OCI-LY7 (cell line): Measurements from ENCODE around the gene CEACAM6. TPM values are rescaled to one million over a fixed set of nuclear protein-coding genes. Genes with fewer than 3 reads are reported as not detected.

Experiments used
- BruUV-seq: library from RNA; stranded (reverse); fragments of 400-500 nt; replicated peaks from 2 replicates; lab custom pipeline; 2021; lab: Mats Ljungman, UMichigan
- CTCF ChIA-PET: fragments of 300-600 bp; sonication (Branson Sonifier 250); formaldehyde crosslinking; loops from one replicate; lab custom pipeline; 2022; ENCODE audit warnings: antibody characterized with exemption; ENCODE audit not compliant: unreplicated experiment; lab: Charles Lee
- POLR2A ChIA-PET: fragments of 300-600 bp; sonication (Branson Sonifier 250); formaldehyde crosslinking; loops from one replicate; lab custom pipeline; 2022; ENCODE audit warnings: antibody characterized with exemption; lab: Charles Lee
- DNase-seq: peaks from one replicate; pipeline ENCODE4 v3.0.0-alpha.2; 2015; ENCODE audit warnings: low spot score
- H2AFZ ChIP-seq: fragments of 200-600 bp; sonication (generic), shearing (Covaris generic); 2 replicates; pipeline ENCODE4 v1.6.1; 2014; ENCODE audit warnings: mild to moderate bottlenecking, antibody characterized with exemption, low read length, moderate library complexity
- H3K27ac ChIP-seq: fragments of 200-600 bp; sonication (generic); 2 replicates; pipeline ENCODE4 v1.5.1; 2014; ENCODE audit warnings: mixed run types, low read depth, mild to moderate bottlenecking, moderate library complexity, low read length, inconsistent platforms; ENCODE audit not compliant: poor library complexity, severe bottlenecking
- H3K36me3 ChIP-seq: fragments of 200-600 bp; sonication (generic); 2 replicates; pipeline ENCODE4 v1.6.1; 2014; ENCODE audit warnings: mild to moderate bottlenecking, antibody characterized with exemption, low read length, moderate library complexity, mixed read lengths; ENCODE audit not compliant: insufficient read depth
- H3K4me1 ChIP-seq: fragments of 200-600 bp; sonication (generic); 2 replicates; pipeline ENCODE4 v1.5.1; 2014; ENCODE audit warnings: mild to moderate bottlenecking, low read length; ENCODE audit not compliant: insufficient read depth, poor library complexity, severe bottlenecking
- H3K4me2 ChIP-seq: fragments of 200-600 bp; sonication (generic); 2 replicates; pipeline ENCODE4 v1.6.1; 2014; ENCODE audit warnings: mild to moderate bottlenecking, low read length
- H3K4me3 ChIP-seq: fragments of 200-600 bp; sonication (generic); 2 replicates; pipeline ENCODE4 v1.5.1; 2014; ENCODE audit warnings: mild to moderate bottlenecking, low read depth, low read length; ENCODE audit not compliant: poor library complexity, severe bottlenecking
- H3K79me2 ChIP-seq: fragments of 200-600 bp; sonication (generic); 2 replicates; pipeline ENCODE4 v1.6.1; 2016; ENCODE audit warnings: low read depth, mild to moderate bottlenecking, low read length, moderate library complexity, mixed read lengths; ENCODE audit not compliant: insufficient read depth
- H3K9me2 ChIP-seq: fragments of 200-600 bp; sonication (generic); 2 replicates; pipeline ENCODE4 v1.6.1; 2016; ENCODE audit warnings: mild to moderate bottlenecking, low read length, mixed read lengths; ENCODE audit not compliant: insufficient read depth
- H3K9me3 ChIP-seq: fragments of 200-600 bp; sonication (generic); 2 replicates; pipeline ENCODE4 v1.6.1; 2014; ENCODE audit warnings: mild to moderate bottlenecking, mixed run types, low read length, mixed read lengths
- H4K20me1 ChIP-seq: fragments of 200-600 bp; sonication (generic); 2 replicates; pipeline ENCODE4 v1.6.1; 2014; ENCODE audit warnings: mild to moderate bottlenecking, antibody characterized with exemption, low read length, moderate library complexity, mixed read lengths; ENCODE audit not compliant: insufficient read depth
- EZH2phosphoT487 ChIP-seq: fragments of 200-600 bp; sonication (generic); IDR thresholded peaks from 2 replicates; pipeline ENCODE4 v1.6.1; 2018; ENCODE audit warnings: low read depth, borderline replicate concordance, mild to moderate bottlenecking, mixed run types, antibody characterized with exemption, low read length, moderate library complexity, mixed read lengths
- intact Hi-C: fragments of 100-400 bp; cut with micrococcal nuclease; formaldehyde crosslinking; loops from one replicate; pipeline ENCODE4 v1.10.0; 2022; ENCODE audit not compliant: unreplicated experiment
- total RNA-seq, 2 experiments: library from RNA; depleted of rRNA in 1 of 2; stranded (reverse); fragments of >200 nt in 1 of 2; shearing (Covaris generic) in 1 of 2; gene quantifications; 2 replicates each; pipeline ENCODE4 v1.2.3, GENCODE V29; 2014 to 2022
- TF ChIP-seq, protein P1 (sequence below): fragments of 200-600 bp; sonication (generic); conservative IDR thresholded peaks from 2 replicates; pipeline ENCODE4 v1.5.1; 2014; ENCODE audit warnings: mild to moderate bottlenecking, antibody characterized with exemption, low read length, moderate library complexity, mixed read lengths

Gene CEACAM6
- total RNA-seq, 2 experiments from 2014 or later, result not detected

DNA sequence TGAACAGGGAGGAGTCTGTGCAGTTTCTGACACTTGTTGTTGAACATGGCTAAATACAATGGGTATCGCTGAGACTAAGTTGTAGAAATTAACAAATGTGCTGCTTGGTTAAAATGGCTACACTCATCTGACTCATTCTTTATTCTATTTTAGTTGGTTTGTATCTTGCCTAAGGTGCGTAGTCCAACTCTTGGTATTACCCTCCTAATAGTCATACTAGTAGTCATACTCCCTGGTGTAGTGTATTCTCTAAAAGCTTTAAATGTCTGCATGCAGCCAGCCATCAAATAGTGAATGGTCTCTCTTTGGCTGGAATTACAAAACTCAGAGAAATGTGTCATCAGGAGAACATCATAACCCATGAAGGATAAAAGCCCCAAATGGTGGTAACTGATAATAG, 16.1 kb downstream of the CEACAM6 start:
- H2AFZ ChIP-seq, result no peak overlapping the region
- POLR2A ChIA-PET, result no interaction called here
- no peaks in the 10 kb centered on the region for H3K79me2 ChIP-seq
- DNase-seq, result no peak
- BruUV-seq, result no TSS peak
- no peaks in the 10 kb centered on the region for H3K36me3 ChIP-seq
- H3K4me3 ChIP-seq, result no peak overlapping the region
- intact Hi-C loops, result no loop called here
- no peaks in the 10 kb centered on the region for H3K9me3 ChIP-seq
- H4K20me1 ChIP-seq, result no peaks in the 10 kb centered on the region
- no peak overlapping the region for H3K4me2 ChIP-seq
- H3K9me2 ChIP-seq, result no peaks in the 10 kb centered on the region
- CTCF ChIA-PET, result no interaction called here
- TF ChIP-seq, protein P1, sequence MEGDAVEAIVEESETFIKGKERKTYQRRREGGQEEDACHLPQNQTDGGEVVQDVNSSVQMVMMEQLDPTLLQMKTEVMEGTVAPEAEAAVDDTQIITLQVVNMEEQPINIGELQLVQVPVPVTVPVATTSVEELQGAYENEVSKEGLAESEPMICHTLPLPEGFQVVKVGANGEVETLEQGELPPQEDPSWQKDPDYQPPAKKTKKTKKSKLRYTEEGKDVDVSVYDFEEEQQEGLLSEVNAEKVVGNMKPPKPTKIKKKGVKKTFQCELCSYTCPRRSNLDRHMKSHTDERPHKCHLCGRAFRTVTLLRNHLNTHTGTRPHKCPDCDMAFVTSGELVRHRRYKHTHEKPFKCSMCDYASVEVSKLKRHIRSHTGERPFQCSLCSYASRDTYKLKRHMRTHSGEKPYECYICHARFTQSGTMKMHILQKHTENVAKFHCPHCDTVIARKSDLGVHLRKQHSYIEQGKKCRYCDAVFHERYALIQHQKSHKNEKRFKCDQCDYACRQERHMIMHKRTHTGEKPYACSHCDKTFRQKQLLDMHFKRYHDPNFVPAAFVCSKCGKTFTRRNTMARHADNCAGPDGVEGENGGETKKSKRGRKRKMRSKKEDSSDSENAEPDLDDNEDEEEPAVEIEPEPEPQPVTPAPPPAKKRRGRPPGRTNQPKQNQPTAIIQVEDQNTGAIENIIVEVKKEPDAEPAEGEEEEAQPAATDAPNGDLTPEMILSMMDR, result no peak
- TF ChIP-seq EZH2phosphoT487, result no peak
- H3K4me1 ChIP-seq, result no peaks in the 10 kb centered on the region
- H3K27ac ChIP-seq, result no peak overlapping the region

DNA sequence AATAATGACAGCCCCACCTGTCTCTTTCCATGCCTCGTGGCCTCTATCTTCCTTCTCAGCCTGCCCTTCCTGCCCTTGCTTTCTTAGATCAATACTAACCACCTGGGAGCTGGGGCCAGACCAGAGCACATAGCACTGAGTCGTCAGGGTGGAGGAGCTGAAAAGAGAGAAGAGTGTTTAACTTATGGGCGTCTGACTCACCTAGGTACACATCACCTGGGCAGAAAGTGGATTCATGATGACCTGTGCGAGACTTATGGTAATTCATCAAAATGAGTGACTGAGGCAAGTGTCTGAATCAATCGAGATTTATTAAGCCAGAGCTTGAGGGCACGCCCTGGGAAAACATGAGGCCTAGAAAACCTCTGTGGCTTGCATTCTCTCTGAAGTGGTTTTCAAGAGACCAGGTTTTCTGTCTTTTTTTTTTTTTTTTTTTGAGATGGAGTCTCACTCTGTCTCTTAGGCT, 19.2 kb downstream of the CEACAM6 start:
- no peaks in the 10 kb centered on the region for H3K9me3 ChIP-seq
- POLR2A ChIA-PET, result interaction anchor here (0.7 kb wide), 1 partner anchor 752 kb away, joined by 3 read pairs; no protein-coding TSS in a partner anchor
- no peak overlapping the region for H3K4me2 ChIP-seq
- no peaks in the 10 kb centered on the region for H4K20me1 ChIP-seq
- CTCF ChIA-PET, result interaction anchor here (0.6 kb wide), 1 partner anchor 16 kb away, joined by 3 read pairs; no protein-coding TSS in a partner anchor
- no peaks in the 10 kb centered on the region for H3K9me2 ChIP-seq
- no peak overlapping the region for H3K4me3 ChIP-seq
- no peak for TF ChIP-seq EZH2phosphoT487
- TF ChIP-seq, protein P1, result no peak
- no peak overlapping the region for H2AFZ ChIP-seq
- H3K36me3 ChIP-seq, result no peaks in the 10 kb centered on the region
- no peak for DNase-seq
- BruUV-seq, result no TSS peak
- no peak overlapping the region for H3K27ac ChIP-seq
- no peaks in the 10 kb centered on the region for H3K79me2 ChIP-seq
- H3K4me1 ChIP-seq, result no peaks in the 10 kb centered on the region
- intact Hi-C loops, result no loop called here

DNA sequence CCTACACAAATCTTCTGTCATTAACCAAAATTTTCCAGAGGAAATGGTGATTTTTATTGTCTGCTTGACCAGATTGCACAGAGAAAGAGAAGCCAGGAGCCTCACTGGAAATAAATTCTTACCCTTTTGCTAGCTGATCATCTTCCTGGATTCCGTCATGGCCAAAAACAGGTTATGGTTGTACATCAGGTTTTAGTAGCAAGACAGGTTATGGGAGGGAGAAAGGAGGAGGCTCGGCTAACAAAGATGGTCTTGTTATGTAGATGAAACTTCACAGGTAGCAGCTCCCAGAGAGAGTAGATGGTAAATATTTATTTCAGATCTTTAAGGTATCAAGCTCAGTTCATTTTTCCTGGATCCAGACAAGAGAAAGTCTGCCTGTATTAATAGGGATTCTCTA, 21.4 kb downstream of the CEACAM6 start:
- Histone ChIP-seq H3K36me3 (no peaks in the 10 kb centered on the region), H3K27ac (no peak overlapping the region), H3K4me2 (no peak overlapping the region), H3K9me2 (no peaks in the 10 kb centered on the region), H3K4me1 (no peaks in the 10 kb centered on the region), H3K9me3 (no peaks in the 10 kb centered on the region), H2AFZ (no peak overlapping the region), H3K79me2 (no peaks in the 10 kb centered on the region), H3K4me3 (no peak overlapping the region), H4K20me1 (no peaks in the 10 kb centered on the region)
- CTCF ChIA-PET, result no interaction called here
- intact Hi-C loops, result no loop called here
- TF ChIP-seq, protein P1, result no peak
- TF ChIP-seq EZH2phosphoT487, result no peak
- DNase-seq, result no peak
- POLR2A ChIA-PET, result no interaction called here
- BruUV-seq, result no TSS peak
